ENCODE data around the gene OVOL2. TPM values are rescaled to one million over a fixed set of nuclear protein-coding genes. Genes with fewer than 3 reads are reported as not detected.
A peak's percentile ranks its signal among the peaks of the same experiment; 100 is the strongest.

OVOL2 gene
- total and polyA plus RNA-seq, 2 experiments from 2014 or later = 11.2 to 11.5 TPM

DNA sequence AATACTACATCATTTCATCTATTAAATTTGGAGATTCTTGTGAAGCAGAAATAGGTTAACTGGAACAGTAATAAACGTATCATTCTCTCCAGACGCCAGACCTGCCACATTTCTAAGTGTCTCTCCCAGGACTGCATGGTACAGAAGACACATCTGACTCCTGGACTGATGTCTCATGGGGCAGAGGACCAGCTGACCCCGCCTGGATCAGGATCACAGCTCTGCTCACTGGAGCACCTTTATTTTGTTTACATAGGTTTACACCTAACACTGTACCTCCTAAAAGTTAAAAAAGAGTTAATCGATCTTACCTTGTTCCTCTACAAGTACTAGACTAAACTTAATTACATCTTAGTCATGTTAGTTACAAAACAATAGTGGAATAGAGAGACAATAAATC, 11.2 kb downstream of the OVOL2 start:
- H3K27me3 Mint-ChIP-seq (ENCODE audit: insufficient read depth, low read depth, poor library complexity) = peaks cover 1% of the 10 kb centered on the region
- ATAC-seq = no peak

GRCh38 chr20:18042229-18042628, 15.5 kb downstream of the OVOL2 start:
- no peaks in the 10 kb centered on the region for H3K9me2 ChIP-seq (ENCODE audit: insufficient read depth)
- peaks cover 6% of the 10 kb centered on the region for H3K4me1 Mint-ChIP-seq
- H3K36me3 Mint-ChIP-seq (ENCODE audit: low read depth) = peaks cover 26% of the 10 kb centered on the region

More for the DNA sequence above, 11.2 kb downstream of the OVOL2 start:
- Histone ChIP-seq H3F3A (replicated peaks; ENCODE audit: low read depth) (no peaks in the 10 kb centered on the region), H3K4me3 (no peak overlapping the region), H3K4me2 (no peak overlapping the region), H2AFZ (no peak overlapping the region), H3K9me2 (ENCODE audit: insufficient read depth) (no peaks in the 10 kb centered on the region), H3K79me2 (replicated peaks; ENCODE audit: insufficient read depth) (no peaks in the 10 kb centered on the region), H3K27me3 (ENCODE audit: insufficient read depth) (no peaks in the 10 kb centered on the region), H3K27ac (ENCODE audit: low read depth) (no peak overlapping the region), H3K4me1 (ENCODE audit: insufficient read depth) (no peaks in the 10 kb centered on the region), H3K36me3 (ENCODE audit: insufficient read depth) (no peaks in the 10 kb centered on the region), H4K20me1 (replicated peaks; ENCODE audit: insufficient read depth) (0 out of 2 replicates have a peak, but pooled peaks cover 4% of the 10 kb centered on the region)
- H3K4me1 Mint-ChIP-seq = peaks cover 6% of the 10 kb centered on the region
- no peak overlapping the region for H3K4me3 Mint-ChIP-seq
- H3K27ac Mint-ChIP-seq = no peak overlapping the region
- H3K36me3 Mint-ChIP-seq (ENCODE audit: low read depth) = peaks cover 8% of the 10 kb centered on the region
- TF ChIP-seq ZNF331 (CRISPR knock-in tag; IDR thresholded peaks at IDR 0.05; ENCODE audit: low read depth) = no peak
- no peak for TF ChIP-seq JUNB (IDR thresholded peaks at IDR 0.05; ENCODE audit: unreplicated experiment)
- no peak for TF ChIP-seq EZH2 (IDR thresholded peaks at IDR 0.05; ENCODE audit: low read depth, unreplicated experiment)
- TF ChIP-seq POLR2AphosphoS5 (IDR thresholded peaks at IDR 0.05; ENCODE audit: low read depth) = no peak
- no peak for TF ChIP-seq EZH2phosphoT487 (IDR thresholded peaks at IDR 0.05; ENCODE audit: unreplicated experiment)
- no peak for TF ChIP-seq NANOG (IDR thresholded peaks at IDR 0.05; ENCODE audit: borderline replicate concordance)
- no peak for DNase-seq (ENCODE audit: low spot score)
- no peaks in the 10 kb centered on the region for H3K9me3 Mint-ChIP-seq

GRCh38 chr20:18041462-18041861, 16.3 kb downstream of the OVOL2 start:
- Histone ChIP-seq H2AFZ (no peak overlapping the region), H3F3A (replicated peaks; ENCODE audit: low read depth) (no peaks in the 10 kb centered on the region), H3K4me3 (no peak overlapping the region), H3K36me3 (ENCODE audit: insufficient read depth) (no peaks in the 10 kb centered on the region), H3K79me2 (replicated peaks; ENCODE audit: insufficient read depth) (no peaks in the 10 kb centered on the region), H3K4me1 (ENCODE audit: insufficient read depth) (no peaks in the 10 kb centered on the region), H3K4me2 (no peak overlapping the region), H3K27me3 (ENCODE audit: insufficient read depth) (no peaks in the 10 kb centered on the region), H3K27ac (ENCODE audit: low read depth) (no peak overlapping the region), H3K9me2 (ENCODE audit: insufficient read depth) (no peaks in the 10 kb centered on the region), H4K20me1 (replicated peaks; ENCODE audit: insufficient read depth) (no peaks in the 10 kb centered on the region; the same call in 1 of the 2 replicates)
- ATAC-seq = no peak
- peaks cover 6% of the 10 kb centered on the region for H3K27me3 Mint-ChIP-seq (ENCODE audit: insufficient read depth, low read depth, poor library complexity)
- 0 out of 2 replicates have a peak overlapping the region, but pooled peaks have one; percentile 37 for H3K27ac Mint-ChIP-seq
- H3K4me1 Mint-ChIP-seq = peaks cover 6% of the 10 kb centered on the region
- no peak for TF ChIP-seq STAT1 (IDR thresholded peaks at IDR 0.05; ENCODE audit: unreplicated experiment)
- no peak for TF ChIP-seq ZNF331 (CRISPR knock-in tag; IDR thresholded peaks at IDR 0.05; ENCODE audit: low read depth)
- TF ChIP-seq POLR2AphosphoS5 (IDR thresholded peaks at IDR 0.05; ENCODE audit: low read depth) = no peak
- H3K4me3 Mint-ChIP-seq = no peak overlapping the region
- peaks cover 26% of the 10 kb centered on the region for H3K36me3 Mint-ChIP-seq (ENCODE audit: low read depth)
- DNase-seq (ENCODE audit: low spot score) = no peak
- no peaks in the 10 kb centered on the region for H3K9me3 Mint-ChIP-seq

More at GRCh38 chr20:18042229-18042628, 15.5 kb downstream of the OVOL2 start:
- TF ChIP-seq JUNB (IDR thresholded peaks at IDR 0.05; ENCODE audit: unreplicated experiment) (no peak), NANOG (IDR thresholded peaks at IDR 0.05; ENCODE audit: borderline replicate concordance) (no peak), ZNF114 (CRISPR knock-in tag; IDR thresholded peaks at IDR 0.05) (no peak)
- ATAC-seq = peak; percentile 82
- no peaks in the 10 kb centered on the region for H4K20me1 ChIP-seq (replicated peaks; ENCODE audit: insufficient read depth)
- H3F3A ChIP-seq (replicated peaks; ENCODE audit: low read depth) = no peaks in the 10 kb centered on the region
- H3K27ac Mint-ChIP-seq = no peak overlapping the region
- H3K36me3 ChIP-seq (ENCODE audit: insufficient read depth) = no peaks in the 10 kb centered on the region
- H3K4me3 Mint-ChIP-seq = no peak overlapping the region; the same call in 2 of the 3 replicates
- H3K4me1 ChIP-seq (ENCODE audit: insufficient read depth) = no peaks in the 10 kb centered on the region
- H2AFZ ChIP-seq = no peak overlapping the region
- no peaks in the 10 kb centered on the region for H3K79me2 ChIP-seq (replicated peaks; ENCODE audit: insufficient read depth)
- no peak overlapping the region for H3K4me2 ChIP-seq
- no peak overlapping the region for H3K4me3 ChIP-seq
- H3K27me3 Mint-ChIP-seq (ENCODE audit: insufficient read depth, low read depth, poor library complexity) = peaks cover 6% of the 10 kb centered on the region
- H3K27me3 ChIP-seq (ENCODE audit: insufficient read depth) = no peaks in the 10 kb centered on the region
- no peak overlapping the region for H3K27ac ChIP-seq (ENCODE audit: low read depth)
- DNase-seq (ENCODE audit: low spot score) = peak; percentile 34
- no peaks in the 10 kb centered on the region for H3K9me3 Mint-ChIP-seq
